Heart right ventricle (tissue), 16 donors: ENCODE data around the gene PDE7B. TPM values are rescaled to one million over a fixed set of nuclear protein-coding genes. Genes with fewer than 3 reads are reported as not detected.

ENCODE experiments used
- ATAC-seq, 8 donors: fragments of 200-7000 bp; cut with Tn5 transposase; one replicate each; pipeline ENCODE4 v1.9.1; 2020; ENCODE audit warnings: mild to moderate bottlenecking in 8 of 8, moderate library complexity in 8 of 8, moderate number of reproducible peaks in 1 of 8
- DNase-seq, 2 donors: peaks; one replicate each; pipeline ENCODE4 v3.0.0-alpha.2; 2020
- H3K27ac ChIP-seq, 10 donors: fragments of 200-600 bp; sonication (generic) in 2 of 10; one replicate each; pipeline versions ENCODE4 v1.5.0 to v1.8.0; 2020 to 2022; ENCODE audit warnings: mild to moderate bottlenecking in 3 of 10
- H3K27me3 ChIP-seq, 7 donors: fragments of 200-600 bp; one replicate each; pipeline ENCODE4 v1.8.0; 2021 to 2022; ENCODE audit warnings: mild to moderate bottlenecking in 2 of 7
- H3K36me3 ChIP-seq, 9 donors: fragments of 200-600 bp; sonication (generic) in 1 of 9; one replicate each; pipeline versions ENCODE4 v1.5.0 to v1.8.0; 2020 to 2022; ENCODE audit warnings: mild to moderate bottlenecking in 2 of 9
- H3K4me1 ChIP-seq, 9 donors: fragments of 200-600 bp; sonication (generic) in 1 of 9; one replicate each; pipeline versions ENCODE4 v1.5.0 to v1.8.0; 2020 to 2022; ENCODE audit warnings: mild to moderate bottlenecking in 4 of 9
- H3K4me3 ChIP-seq, 10 donors: fragments of 200-600 bp; sonication (generic) in 2 of 10; one replicate each; pipeline versions ENCODE4 v1.5.0 to v1.8.0; 2020 to 2022; ENCODE audit warnings: mild to moderate bottlenecking in 7 of 10, moderate library complexity in 2 of 10
- H3K9me3 ChIP-seq, 11 donors: fragments of 200-600 bp in 10 of 11; sonication (generic) in 2 of 11; one replicate each; pipeline versions ENCODE4 v1.5.0 to v1.8.0; 2013 to 2022; ENCODE audit warnings: mild to moderate bottlenecking in 2 of 11, control low read depth in 1 of 11, moderate library complexity in 1 of 11
- WGBS, 2 donors: extraction: QIAGEN DNeasy Blood & Tissue Kit; methylation state at CpG; one replicate each; pipeline ENCODE4 v1.1.7; 2013; ENCODE audit warnings: inconsistent platforms in 1 of 2; 5-methylcytosine and 5-hydroxymethylcytosine counted together
- intact Hi-C, 10 donors: fragments of 100-400 bp; cut with DNase I; formaldehyde crosslinking; loops; one replicate each; pipeline versions ENCODE4 v1.11.1 to v1.14.2; 2022
- polyA plus RNA-seq, 2 donors: library from polyadenylated mRNA; stranded (reverse); fragments of 200-250 nt; gene quantifications; one replicate each; pipeline ENCODE4 v1.2.3, GENCODE V29; 2013
- total RNA-seq, 10 donors: library from RNA; stranded (reverse); fragmentation: NEBNext Ultra II Directional in 3 of 10; extraction: Animal tissue kit (Norgen Biotek cat#: 25700) in 3 of 10; gene quantifications; one replicate each; pipeline versions ENCODE4 v1.2.1 to v1.2.4, GENCODE V29; 2021 to 2023
- TF ChIP-seq, protein P1 (sequence below), 9 donors: fragments of 200-600 bp; sonication (generic) in 2 of 9; IDR thresholded peaks; one replicate each; pipeline versions ENCODE4 v1.5.0 to v1.8.0; 2021 to 2022; ENCODE audit warnings: antibody characterized with exemption in 9 of 9, mild to moderate bottlenecking in 5 of 9, moderate library complexity in 1 of 9
- donor health status: Arrhythmogenic right ventricular cardiomyopathy.
- donor health status: ischemic (EF 13 %, LVEDD 7.1; RV severe dilation, severe dysfunction).
- donor health status: healthy with polysubstance abuse.
- donor health status: DM: no; HTN: yes; CAD: no.
- donor health status: DM: no; HTN: no; CAD: no.
- donor health status: ischemic (EF 25% LVEDD 6.9; RV normal size, moderate dysfunction).
- donor health status: ischemic (EF 25% LVEDD 5.7; RV mildly dilated, moderate dysfunction).
- donor health status: healthy.
- donor health status: DM: yes; HTN: yes; CAD: no.
- donor health status: Ischemic cardiomyopathy.
- donor health status: ischemic (EF 35%, LVEDD 5.7; RV mildly dilated, moderate dysfunction).
- donor health status: nonischemic (EF 11% LVEDD 7.7; RV severe dilation, severe dysfunction).
- donor health status: DM: yes; HTN: yes; CAD: no.
- donor health status: PGD.
- donor health status: ischemic (EF 29% LVEDD 5.4; RV normal size, mild dysfunction).
- donor health status: nonischemic (EF 23%, LVEDD 6.1; RV moderate dilation, normal function).

Gene PDE7B
- total and polyA plus RNA-seq, 12 donors: 3.7 to 19.6 (median 10.8) TPM

DNA sequence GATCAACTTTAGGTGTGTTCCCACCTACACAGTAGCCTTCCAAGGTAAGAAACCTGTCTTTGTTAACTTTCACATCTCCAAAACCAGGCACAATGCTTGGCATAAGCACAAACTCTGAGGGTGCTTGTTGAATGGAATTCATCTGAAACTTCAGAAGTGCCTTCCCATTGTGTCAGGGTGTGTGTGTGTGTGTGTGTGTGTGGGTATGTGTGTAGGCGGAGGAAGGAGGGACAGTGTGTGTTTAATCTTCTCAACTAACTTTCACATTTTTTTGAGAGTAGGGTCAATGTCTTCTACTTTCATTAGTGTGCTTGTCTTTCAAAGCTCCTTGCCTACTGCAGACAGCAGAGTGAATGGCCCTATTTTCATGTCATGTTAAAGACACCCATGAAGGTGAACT is 45.6 kb downstream of the PDE7B start:
- WGBS, 2 donors: 39 to 100% methylated on average over 1 of the region's 1 CpG
- no peak overlapping the region for H3K27ac ChIP-seq
- peaks cover 0 to 6% (median 0%) of the 10 kb centered on the region in 9 donors for H3K36me3 ChIP-seq
- H3K4me1 ChIP-seq: peaks cover 0 to 15% (median 8%) of the 10 kb centered on the region in 9 donors
- H3K27me3 ChIP-seq: no peaks in the 10 kb centered on the region
- TF ChIP-seq, protein P1, sequence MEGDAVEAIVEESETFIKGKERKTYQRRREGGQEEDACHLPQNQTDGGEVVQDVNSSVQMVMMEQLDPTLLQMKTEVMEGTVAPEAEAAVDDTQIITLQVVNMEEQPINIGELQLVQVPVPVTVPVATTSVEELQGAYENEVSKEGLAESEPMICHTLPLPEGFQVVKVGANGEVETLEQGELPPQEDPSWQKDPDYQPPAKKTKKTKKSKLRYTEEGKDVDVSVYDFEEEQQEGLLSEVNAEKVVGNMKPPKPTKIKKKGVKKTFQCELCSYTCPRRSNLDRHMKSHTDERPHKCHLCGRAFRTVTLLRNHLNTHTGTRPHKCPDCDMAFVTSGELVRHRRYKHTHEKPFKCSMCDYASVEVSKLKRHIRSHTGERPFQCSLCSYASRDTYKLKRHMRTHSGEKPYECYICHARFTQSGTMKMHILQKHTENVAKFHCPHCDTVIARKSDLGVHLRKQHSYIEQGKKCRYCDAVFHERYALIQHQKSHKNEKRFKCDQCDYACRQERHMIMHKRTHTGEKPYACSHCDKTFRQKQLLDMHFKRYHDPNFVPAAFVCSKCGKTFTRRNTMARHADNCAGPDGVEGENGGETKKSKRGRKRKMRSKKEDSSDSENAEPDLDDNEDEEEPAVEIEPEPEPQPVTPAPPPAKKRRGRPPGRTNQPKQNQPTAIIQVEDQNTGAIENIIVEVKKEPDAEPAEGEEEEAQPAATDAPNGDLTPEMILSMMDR (IDR thresholded peaks at IDR 0.05): no peak
- no peak for DNase-seq
- H3K9me3 ChIP-seq: no peaks in the 10 kb centered on the region
- H3K4me3 ChIP-seq: no peak overlapping the region
- intact Hi-C loops: no loop called here
- ATAC-seq: no peak

DNA sequence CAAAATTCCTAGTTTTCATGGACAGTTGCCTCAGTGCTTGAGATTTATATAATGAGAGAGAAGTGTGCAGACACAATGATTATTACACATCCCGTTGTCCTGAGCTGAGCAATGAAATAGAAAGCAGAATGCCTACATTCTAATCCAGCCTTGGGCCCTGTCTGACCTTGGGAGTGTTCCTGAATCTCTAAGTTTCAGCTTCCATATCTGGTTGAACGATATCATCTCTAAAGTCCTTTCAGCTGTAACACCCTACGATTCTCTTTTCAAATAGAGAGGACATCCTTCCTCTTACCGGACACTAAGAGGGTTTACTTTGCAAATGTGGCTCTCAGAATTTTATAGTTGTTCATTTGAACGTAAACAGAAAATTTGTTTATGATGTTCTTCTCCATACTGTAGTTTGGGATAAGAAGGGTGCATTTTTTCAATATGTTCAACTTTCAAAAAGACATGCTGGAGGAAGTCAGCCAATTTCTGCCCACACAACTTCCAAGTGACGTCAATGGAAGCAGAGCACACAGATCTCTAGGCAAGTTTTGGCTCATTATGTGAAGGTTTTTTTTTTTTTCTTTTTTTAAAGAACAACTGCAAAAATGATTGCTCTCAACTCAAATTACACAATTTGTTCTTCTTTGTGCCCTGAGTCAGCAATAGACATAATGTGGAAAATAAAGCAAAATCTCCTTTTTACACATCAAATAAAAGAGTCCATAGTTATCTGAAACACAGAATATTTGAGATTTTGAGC is 50.4 kb downstream of the PDE7B start:
- TF ChIP-seq, protein P1 (IDR thresholded peaks at IDR 0.05): no peak
- no peaks in the 10 kb centered on the region for H3K36me3 ChIP-seq
- H3K9me3 ChIP-seq: no peaks in the 10 kb centered on the region
- peak; percentile 55 to 92 (median 80) for ATAC-seq
- peak in 1 of 2 donors; percentile 78 for DNase-seq
- peaks cover 7 to 38% (median 24%) of the 10 kb centered on the region in 9 donors for H3K4me1 ChIP-seq
- 30 to 43% methylated on average over 6 of the region's 6 CpGs for WGBS, 2 donors
- intact Hi-C loops: loop anchor here in 2 of 10 donors (5.0 to 10.0 kb wide), 4 partner anchors 50 to 367 kb away; partner anchors contain the start of gene PDE7B (in 1 of the 2)
- peak overlapping the region in 6 of 10 donors; percentile 3 to 31 (median 11) for H3K4me3 ChIP-seq
- H3K27ac ChIP-seq: peak overlapping the region; percentile 51 to 83 (median 70)
- no peaks in the 10 kb centered on the region for H3K27me3 ChIP-seq

DNA sequence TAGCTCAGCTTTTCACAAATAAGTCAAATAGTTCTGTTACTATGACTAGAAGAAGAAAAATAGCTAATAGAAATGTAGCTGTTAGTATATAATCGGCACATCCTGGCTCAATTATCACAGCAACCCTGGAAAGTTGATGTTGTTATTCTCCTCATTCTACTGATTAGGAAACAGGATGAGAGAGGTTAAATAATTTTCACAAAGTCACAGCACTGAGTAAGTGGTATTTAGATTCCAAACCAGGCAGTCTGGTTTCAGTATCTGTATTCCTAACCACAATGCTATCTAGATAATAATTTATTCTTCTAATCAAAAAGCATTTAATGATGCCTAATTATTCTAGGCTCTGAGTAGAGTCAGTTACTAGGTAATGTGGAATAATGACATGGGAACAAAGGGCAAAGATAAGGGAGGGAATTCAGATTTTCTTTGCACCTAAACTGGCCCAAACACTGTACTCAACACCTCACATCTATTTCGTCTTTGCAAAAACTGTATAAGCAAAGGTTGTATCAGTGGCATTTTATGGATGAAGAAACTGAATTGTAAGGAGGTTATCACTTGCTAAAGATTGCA is 51.3 kb downstream of the PDE7B start:
- no peaks in the 10 kb centered on the region for H3K36me3 ChIP-seq
- TF ChIP-seq, protein P1 (IDR thresholded peaks at IDR 0.05): no peak
- H3K4me3 ChIP-seq: peak overlapping the region in 2 of 10 donors; percentile 14 to 31
- intact Hi-C loops: loop anchor here in 2 of 10 donors (5.0 to 10.0 kb wide), 4 partner anchors 51 to 368 kb away; partner anchors contain the start of gene PDE7B (in 1 of the 2)
- H3K9me3 ChIP-seq: no peaks in the 10 kb centered on the region
- WGBS, 2 donors: 51 to 55% methylated on average over 2 of the region's 2 CpGs
- H3K27me3 ChIP-seq: no peaks in the 10 kb centered on the region
- H3K4me1 ChIP-seq: peaks cover 7 to 41% (median 26%) of the 10 kb centered on the region in 9 donors
- ATAC-seq: peak in 3 of 8 donors; percentile 31 to 35 (median 31)
- no peak for DNase-seq
- peak overlapping the region; percentile 51 to 80 (median 70) for H3K27ac ChIP-seq

DNA sequence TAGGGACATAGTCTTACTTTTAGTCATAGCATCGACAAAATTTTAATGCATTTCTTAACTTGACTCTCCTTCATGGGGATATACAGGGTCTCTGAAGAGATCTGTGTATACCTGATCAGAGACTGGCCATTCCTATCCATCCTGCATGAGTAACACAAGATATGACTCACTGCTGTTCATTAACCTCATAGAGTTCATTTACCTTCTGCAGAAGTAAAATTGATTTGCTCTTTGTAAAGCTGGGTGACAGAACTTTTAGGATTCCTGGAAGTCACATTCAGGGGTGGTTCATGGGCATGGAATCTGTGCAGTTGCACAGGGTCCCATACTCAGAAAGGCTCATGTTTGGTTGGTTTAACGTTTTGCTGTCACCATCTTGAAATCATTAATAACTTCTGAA is 53.2 kb downstream of the PDE7B start:
- ATAC-seq: no peak
- WGBS, 2 donors: 71 to 75% methylated on average over 2 of the region's 2 CpGs
- TF ChIP-seq, protein P1 (IDR thresholded peaks at IDR 0.05): no peak
- no peaks in the 10 kb centered on the region for H3K9me3 ChIP-seq
- no peak for DNase-seq
- H3K27ac ChIP-seq: no peak overlapping the region
- no peaks in the 10 kb centered on the region for H3K36me3 ChIP-seq
- H3K4me3 ChIP-seq: no peak overlapping the region
- no peaks in the 10 kb centered on the region for H3K27me3 ChIP-seq
- intact Hi-C loops: loop anchor here in 2 of 10 donors (5.0 to 10.0 kb wide), 4 partner anchors 52 to 370 kb away; partner anchors contain the start of gene PDE7B (in 1 of the 2)
- peaks cover 7 to 41% (median 26%) of the 10 kb centered on the region in 9 donors for H3K4me1 ChIP-seq
